Esophagus (tissue), 2 donors: ENCODE measurements around the gene KIF18B. TPM values are rescaled to one million over a fixed set of nuclear protein-coding genes. Genes with fewer than 3 reads are reported as not detected.
A peak's percentile ranks its signal among the peaks of the same experiment; 100 is the strongest.

Experiments
- H3K27ac ChIP-seq, 2 donors: one replicate each; pipeline ENCODE4 v1.5.1; 2013; ENCODE audit warnings: low read depth in 2 of 2, mild to moderate bottlenecking in 2 of 2, inconsistent platforms in 1 of 2, low read length in 1 of 2, moderate library complexity in 1 of 2
- H3K27me3 ChIP-seq, 2 donors: one replicate each; pipeline ENCODE4 v1.6.1; 2013; ENCODE audit warnings: low read length in 2 of 2, control low read depth in 1 of 2, mild to moderate bottlenecking in 1 of 2; ENCODE audit not compliant: insufficient read depth in 2 of 2, control insufficient read depth in 1 of 2
- H3K36me3 ChIP-seq, 2 donors: one replicate each; pipeline ENCODE4 v1.6.1; 2013; ENCODE audit warnings: low read length in 1 of 2; ENCODE audit not compliant: control insufficient read depth in 2 of 2, insufficient read depth in 2 of 2
- H3K4me1 ChIP-seq, 2 donors: one replicate each; pipeline ENCODE4 v1.6.1; 2013; ENCODE audit warnings: low read length in 1 of 2; ENCODE audit not compliant: control insufficient read depth in 2 of 2, insufficient read depth in 2 of 2
- H3K4me3 ChIP-seq, 2 donors: one replicate each; pipeline ENCODE4 v1.5.1; 2013; ENCODE audit warnings: low read length in 2 of 2, mild to moderate bottlenecking in 2 of 2, low read depth in 1 of 2, moderate library complexity in 1 of 2
- H3K9me3 ChIP-seq, 2 donors: one replicate each; pipeline ENCODE4 v1.6.1; 2013; ENCODE audit warnings: mild to moderate bottlenecking in 2 of 2, low read depth in 1 of 2, low read length in 1 of 2, moderate library complexity in 1 of 2; ENCODE audit not compliant: control insufficient read depth in 2 of 2, insufficient read depth in 1 of 2
- WGBS, 2 donors: extraction: QIAGEN DNeasy Blood & Tissue Kit; methylation state at CpG; one replicate each; pipeline ENCODE4 v1.1.7; 2013; 5-methylcytosine and 5-hydroxymethylcytosine counted together
- polyA plus RNA-seq, 2 donors: library from polyadenylated mRNA; stranded (reverse); fragments of 200-250 nt; gene quantifications; one replicate each; pipeline ENCODE4 v1.2.3, GENCODE V29; 2013
- donor health status: healthy with polysubstance abuse.
- donor health status: Bipolar disorder and iron deficiency.

KIF18B gene
- polyA plus RNA-seq, 2 donors = 4.3 to 7.3 TPM

DNA sequence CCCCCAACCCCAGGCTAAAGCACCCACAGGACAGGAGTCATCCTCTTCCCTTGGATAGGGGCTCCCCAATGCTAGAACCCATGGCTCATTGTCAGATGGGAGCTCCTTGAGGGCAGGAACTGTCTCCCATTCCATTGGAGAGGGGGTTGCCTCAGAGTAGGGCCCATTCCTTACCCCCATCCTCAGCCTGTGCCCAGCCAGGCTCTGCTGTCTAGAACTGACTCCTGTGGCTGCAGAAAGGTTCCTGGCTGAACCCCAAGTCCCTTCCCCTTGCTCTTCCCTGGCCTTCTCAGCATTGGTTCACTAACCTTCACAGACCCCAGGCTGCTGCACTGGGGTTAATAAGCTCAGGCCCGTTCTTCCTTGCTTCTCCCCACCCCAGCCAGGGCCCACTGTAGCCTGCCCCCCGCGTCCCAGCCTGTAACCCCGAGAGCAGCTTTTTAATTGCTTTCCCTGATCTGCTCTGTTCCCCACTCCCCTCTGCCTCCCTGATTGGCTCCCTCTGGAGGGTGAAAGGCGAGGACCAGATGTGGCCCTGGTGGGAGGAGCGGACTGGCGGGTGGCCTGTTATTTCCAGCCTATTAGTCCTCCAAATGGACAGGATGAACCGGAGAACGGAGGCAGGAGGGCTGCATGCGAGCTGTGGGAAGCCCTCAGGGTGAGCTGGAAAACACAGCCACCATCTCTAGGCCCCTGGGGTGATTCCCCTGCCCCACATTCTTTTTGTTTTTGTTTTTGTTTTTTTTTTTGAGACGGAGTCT lies 26.3 kb downstream of the KIF18B start:
- Histone ChIP-seq H3K27me3 (no peaks in the 10 kb centered on the region), H3K27ac (no peak overlapping the region)
- WGBS, 2 donors = 78 to 83% methylated on average over 11 of the region's 11 CpGs

DNA sequence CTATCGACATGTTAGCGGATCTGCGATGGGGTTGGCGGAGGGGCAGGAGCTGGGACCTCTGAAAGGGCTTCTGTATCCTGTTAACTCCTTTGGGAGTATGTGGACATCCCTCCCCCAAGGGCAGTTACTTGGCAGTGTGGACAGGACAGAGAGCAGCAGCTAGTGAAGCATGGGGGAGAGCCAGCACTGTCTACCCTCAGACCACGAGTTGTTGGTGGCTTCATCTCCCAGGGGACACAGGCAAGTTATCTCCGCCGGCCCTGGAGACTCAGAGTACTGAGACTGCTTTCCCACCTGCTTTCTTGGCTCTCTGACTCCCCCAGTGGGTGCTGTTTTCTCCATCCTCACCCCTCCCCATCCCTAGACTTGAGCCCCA lies 27.0 kb downstream of the KIF18B start:
- Histone ChIP-seq H3K9me3 (no peaks in the 10 kb centered on the region), H3K36me3 (no peaks in the 10 kb centered on the region), H3K4me1 (peaks cover 4 to 12% of the 10 kb centered on the region in 2 donors), H3K27me3 (no peaks in the 10 kb centered on the region), H3K27ac (no peak overlapping the region), H3K4me3 (no peak overlapping the region)
- WGBS, 2 donors = 78 to 82% methylated on average over 7 of the region's 7 CpGs

More for the DNA sequence above, 26.3 kb downstream of the KIF18B start:
- Histone ChIP-seq H3K36me3 (no peaks in the 10 kb centered on the region), H3K4me3 (no peak overlapping the region), H3K9me3 (no peaks in the 10 kb centered on the region), H3K4me1 (peaks cover 4 to 12% of the 10 kb centered on the region in 2 donors)

DNA sequence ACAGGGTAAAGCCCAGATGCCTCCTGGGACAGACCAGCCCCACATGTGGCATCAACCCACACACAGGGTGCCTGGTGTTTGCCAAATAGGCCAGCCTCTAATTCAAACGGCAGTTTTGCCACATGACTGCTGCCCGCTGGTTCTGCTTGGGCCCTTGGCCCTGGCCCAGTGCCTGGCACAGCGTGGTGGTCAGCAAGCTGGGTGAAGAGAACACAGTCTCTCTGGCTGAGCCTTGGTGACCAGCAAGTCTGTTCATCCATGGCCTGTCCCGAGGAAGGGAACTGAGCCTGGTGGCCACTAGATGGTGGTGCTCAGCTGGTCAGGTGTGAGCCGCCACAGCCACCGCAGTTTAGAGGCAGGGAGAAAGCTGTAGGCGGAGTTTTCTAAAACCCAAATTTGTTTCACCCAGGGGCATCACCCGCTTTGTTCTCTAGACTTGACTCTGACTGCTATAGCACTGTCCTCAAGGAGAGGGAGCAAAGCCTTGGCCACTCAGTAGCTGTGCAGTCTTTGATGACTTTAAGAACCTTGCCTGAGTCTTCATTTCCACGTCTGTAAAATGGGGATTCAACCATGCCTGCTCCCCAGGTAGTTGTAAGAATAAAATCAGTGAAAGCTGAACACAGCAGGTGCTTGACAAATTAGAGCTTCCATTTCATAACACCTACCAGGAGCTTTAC lies 27.5 kb downstream of the KIF18B start:
- WGBS, 2 donors = 13 to 15% methylated on average over 9 of the region's 9 CpGs
- Histone ChIP-seq H3K27ac (no peak overlapping the region), H3K4me3 (no peak overlapping the region), H3K9me3 (no peaks in the 10 kb centered on the region), H3K27me3 (no peaks in the 10 kb centered on the region), H3K4me1 (peaks cover 4 to 12% of the 10 kb centered on the region in 2 donors), H3K36me3 (no peaks in the 10 kb centered on the region)

DNA sequence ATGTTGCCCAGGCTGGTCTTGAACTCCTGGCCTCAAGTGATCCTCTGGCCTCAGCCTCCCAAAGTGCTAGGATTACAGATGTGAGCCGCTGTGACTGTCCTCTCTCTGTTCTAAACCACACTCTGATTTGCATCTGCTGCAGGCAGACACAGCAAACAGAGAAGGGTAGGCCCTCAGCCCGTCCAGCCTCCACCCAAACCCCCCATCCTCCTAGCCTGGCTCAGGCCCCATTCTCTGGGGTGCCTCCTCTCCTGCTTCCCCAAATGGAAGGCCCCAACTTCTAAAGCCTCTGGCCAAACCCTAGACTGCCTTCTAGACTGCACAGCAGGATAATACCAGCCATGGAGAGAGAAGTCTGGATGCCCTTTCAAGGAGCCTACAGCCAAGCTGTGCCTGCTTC lies 28.2 kb downstream of the KIF18B start:
- 75 to 81% methylated on average over 2 of the region's 2 CpGs for WGBS, 2 donors
- Histone ChIP-seq H3K36me3 (no peaks in the 10 kb centered on the region), H3K27ac (no peak overlapping the region), H3K4me3 (no peak overlapping the region), H3K27me3 (no peaks in the 10 kb centered on the region), H3K9me3 (no peaks in the 10 kb centered on the region), H3K4me1 (peaks cover 4 to 12% of the 10 kb centered on the region in 2 donors)

DNA sequence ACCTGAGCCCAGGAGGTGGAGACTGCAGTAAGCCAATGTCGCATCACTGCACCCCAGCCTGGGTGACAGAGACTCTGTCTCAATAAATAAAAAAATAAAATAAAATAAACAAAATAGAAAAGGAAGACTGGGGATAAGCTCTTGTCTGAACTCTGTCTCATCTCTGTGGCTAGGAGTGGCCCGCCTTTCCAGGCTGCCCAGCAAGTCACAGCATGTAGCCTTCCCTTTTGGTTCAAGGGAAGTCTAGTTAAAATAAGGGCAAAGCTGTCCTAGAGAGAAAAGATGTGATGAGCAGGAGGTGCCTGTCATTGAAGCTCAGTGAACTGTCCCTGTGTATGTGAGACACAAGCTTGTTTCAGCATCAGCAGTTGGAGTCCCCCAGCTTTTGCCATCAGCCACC lies 29.6 kb downstream of the KIF18B start:
- Histone ChIP-seq H3K4me3 (peak overlapping the region in 1 of 2 donors; percentile 2), H3K4me1 (peaks cover 4 to 12% of the 10 kb centered on the region in 2 donors), H3K27me3 (peaks cover 0 to 3% of the 10 kb centered on the region in 2 donors), H3K27ac (peak overlapping the region in 1 of 2 donors; percentile 13), H3K9me3 (no peaks in the 10 kb centered on the region), H3K36me3 (no peaks in the 10 kb centered on the region)
- 59 to 74% methylated on average over 2 of the region's 2 CpGs for WGBS, 2 donors

DNA sequence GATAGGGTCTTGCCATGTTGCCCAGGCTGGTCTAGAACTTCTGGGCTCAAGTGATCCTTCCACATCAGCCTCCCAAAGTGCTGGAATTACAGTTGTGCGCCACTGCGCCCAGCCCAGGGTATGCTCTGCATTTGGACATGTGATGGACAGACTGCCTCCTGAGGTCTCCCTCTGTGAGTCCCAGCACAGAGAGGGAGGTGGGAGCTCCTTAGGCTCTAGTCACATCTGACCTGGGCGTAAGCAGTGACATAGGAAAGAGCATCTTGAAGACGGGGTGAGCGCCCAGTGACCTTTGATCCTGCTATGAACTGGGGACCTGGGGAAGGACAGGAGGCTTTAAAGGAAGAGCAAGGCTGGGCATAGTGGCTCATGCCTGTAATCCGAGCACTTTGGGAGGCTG lies 30.1 kb downstream of the KIF18B start:
- H3K27ac ChIP-seq = no peak overlapping the region
- no peaks in the 10 kb centered on the region for H3K36me3 ChIP-seq
- H3K27me3 ChIP-seq = peaks cover 0 to 5% of the 10 kb centered on the region in 2 donors
- no peaks in the 10 kb centered on the region for H3K9me3 ChIP-seq
- 83 to 84% methylated on average over 6 of the region's 6 CpGs for WGBS, 2 donors
- H3K4me3 ChIP-seq = no peak overlapping the region
- peaks cover 4 to 12% of the 10 kb centered on the region in 2 donors for H3K4me1 ChIP-seq

DNA sequence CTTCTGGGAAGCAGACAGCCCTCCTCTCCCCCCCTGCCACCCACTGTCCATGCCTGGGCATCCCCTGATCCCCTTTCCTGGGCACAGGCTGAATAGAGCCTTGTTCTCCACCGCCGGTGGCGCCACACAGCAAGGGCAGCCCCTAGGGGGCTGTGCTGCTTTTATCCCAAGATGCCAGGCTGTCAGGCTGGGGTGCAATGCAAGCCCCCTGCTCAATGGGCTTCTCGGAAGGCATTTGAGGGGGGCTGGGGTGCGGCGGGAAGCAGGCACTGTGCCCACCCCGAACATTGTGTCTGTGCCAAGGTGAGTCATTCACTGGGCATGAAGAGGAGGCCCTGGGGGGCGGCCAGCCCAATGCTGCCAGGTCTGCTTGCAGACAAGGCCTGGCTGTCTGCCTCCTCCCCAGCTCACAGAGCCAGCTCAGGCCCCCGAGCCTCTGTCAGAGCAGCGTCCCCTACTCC lies 30.8 kb downstream of the KIF18B start:
- peaks cover 0 to 5% of the 10 kb centered on the region in 2 donors for H3K27me3 ChIP-seq
- H3K36me3 ChIP-seq = no peaks in the 10 kb centered on the region
- no peaks in the 10 kb centered on the region for H3K9me3 ChIP-seq
- H3K4me1 ChIP-seq = peaks cover 4 to 12% of the 10 kb centered on the region in 2 donors
- H3K27ac ChIP-seq = peak overlapping the region in 1 of 2 donors; percentile 6
- 34 to 55% methylated on average over 10 of the region's 10 CpGs for WGBS, 2 donors
- H3K4me3 ChIP-seq = no peak overlapping the region

DNA sequence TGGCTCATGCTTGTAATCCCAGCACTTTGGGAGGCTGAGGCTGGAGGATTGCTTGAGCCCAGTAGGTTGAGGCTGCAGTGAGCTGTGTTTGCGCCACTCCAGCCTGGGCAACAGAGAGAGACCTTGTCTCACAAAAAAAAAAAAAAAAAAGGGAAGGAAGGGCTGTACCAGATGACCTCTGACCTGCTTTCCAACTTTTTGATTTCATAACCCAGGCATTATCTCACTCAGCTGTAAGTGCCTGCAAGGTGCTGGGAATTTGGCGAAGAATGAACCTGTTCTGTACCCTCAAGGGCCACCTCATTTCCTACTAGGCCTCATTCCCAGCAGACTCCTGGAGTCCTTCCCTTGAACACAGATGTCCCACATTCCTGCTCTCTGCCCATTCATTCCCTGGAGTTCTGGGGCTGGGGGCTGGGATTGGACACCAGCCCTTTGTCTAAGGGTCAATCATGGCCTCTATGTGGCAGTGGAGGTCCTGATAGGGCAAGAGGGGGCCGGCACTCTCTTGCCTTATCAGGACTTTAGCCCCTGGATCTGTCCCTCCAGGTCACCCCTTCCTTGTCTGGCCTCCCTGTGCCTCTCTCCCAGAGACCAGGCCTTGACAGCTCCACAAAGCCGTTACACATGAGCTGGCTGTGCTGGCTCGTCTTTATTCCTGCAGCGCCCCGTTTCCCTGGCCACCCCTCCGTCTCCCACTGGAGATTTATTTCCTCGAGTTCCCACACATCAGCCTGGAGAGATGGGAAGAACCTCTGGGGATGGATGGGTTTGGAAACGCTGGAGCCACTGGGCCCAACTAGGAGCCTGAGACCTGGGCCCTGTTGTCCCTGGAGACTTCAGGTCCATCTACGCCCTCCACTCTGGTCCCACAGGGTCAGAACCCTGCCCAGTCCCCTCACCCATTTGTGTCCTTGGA lies 31.5 kb downstream of the KIF18B start:
- Histone ChIP-seq H3K27ac (peak overlapping the region in 1 of 2 donors; percentile 26), H3K4me3 (no peak overlapping the region), H3K4me1 (peaks cover 7 to 17% of the 10 kb centered on the region in 2 donors), H3K36me3 (no peaks in the 10 kb centered on the region), H3K9me3 (no peaks in the 10 kb centered on the region), H3K27me3 (peaks cover 3 to 5% of the 10 kb centered on the region in 2 donors)
- 55 to 67% methylated on average over 11 of the region's 11 CpGs for WGBS, 2 donors

DNA sequence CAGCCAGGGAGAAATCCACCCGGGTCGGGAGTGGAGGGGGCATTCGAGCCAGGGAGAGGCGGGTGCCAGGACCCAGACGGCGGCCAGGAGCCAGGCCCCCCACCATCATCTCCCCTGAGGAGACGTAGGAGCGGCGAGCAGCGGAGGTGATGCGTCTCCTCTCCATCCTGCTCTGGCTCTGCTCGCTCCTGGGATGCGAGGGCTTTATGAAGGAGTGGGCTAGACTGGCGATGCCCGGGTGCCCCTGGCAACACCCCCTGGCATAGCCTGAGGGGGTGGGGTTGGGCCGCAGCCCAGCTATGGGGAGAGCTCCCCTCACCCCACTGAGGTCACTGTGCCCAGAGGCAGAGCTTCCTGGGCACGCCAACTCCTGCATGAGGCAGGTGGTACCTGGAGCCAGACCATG lies 32.2 kb downstream of the KIF18B start, which contains the start of gene GFAP:
TSS of gene GFAP (minus strand) at position 180 of the 406 bp plus-strand sequence. CDS start at position 166, 14 bp downstream.
- Histone ChIP-seq H3K27me3 (peaks cover 3 to 5% of the 10 kb centered on the region in 2 donors), H3K27ac (peak within 1 kb of the TSS in 1 of 2 donors; percentile 26), H3K36me3 (no peaks in the 10 kb centered on the region), H3K4me3 (no peak within 1 kb of the TSS), H3K4me1 (peaks cover 7 to 17% of the 10 kb centered on the region in 2 donors), H3K9me3 (no peaks in the 10 kb centered on the region)
- 81 to 86% methylated on average over 17 of the region's 17 CpGs for WGBS, 2 donors
